ENCODE results near the gene CACNG6.
"Not testable (repeated sequence)": the region's sequence is repeated elsewhere in the genome, so short reads cannot be mapped to it uniquely, and the experiment has no call there.

The CACNG6 gene

DNA sequence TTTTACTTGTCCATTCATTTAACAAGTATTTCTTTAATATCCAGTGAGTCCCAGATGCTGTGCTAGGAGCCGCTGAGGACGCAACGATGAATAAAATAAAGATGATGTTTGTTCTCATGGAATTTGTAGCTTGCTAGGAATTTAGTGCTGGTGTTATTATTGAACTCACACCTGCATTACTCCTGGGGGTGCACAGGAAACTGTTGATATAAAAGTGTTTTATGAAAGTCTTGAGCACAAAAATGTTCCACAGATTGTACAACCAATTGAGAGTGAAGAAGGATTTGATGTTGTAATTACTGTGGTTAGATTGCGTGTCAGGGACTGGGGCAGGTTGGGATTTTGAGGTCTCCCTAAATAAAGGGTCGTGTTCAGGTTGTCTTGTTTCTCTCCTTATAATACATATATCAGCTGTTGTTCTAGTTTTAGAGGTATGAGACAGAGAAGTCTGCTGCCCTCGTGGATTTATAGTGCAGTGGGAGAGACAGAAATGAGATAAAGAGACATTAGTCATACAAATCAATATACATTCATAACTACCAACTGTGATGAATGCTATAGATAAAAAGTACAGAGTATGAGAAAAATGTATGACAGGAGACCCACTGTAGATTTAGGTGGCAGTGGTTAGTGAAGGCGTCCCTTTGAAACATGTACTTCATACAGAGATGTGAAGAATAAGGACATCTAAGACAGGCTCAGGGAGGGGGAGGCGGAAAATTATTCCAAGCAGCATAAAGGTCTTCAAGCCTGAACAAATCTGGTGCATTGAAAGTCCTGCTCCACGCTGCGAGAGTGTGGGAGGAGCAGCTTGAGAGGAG, 11.3 kb downstream of the CACNG6 start:
- DNase-seq (ENCODE audit: low read depth) = peak; percentile 82

DNA sequence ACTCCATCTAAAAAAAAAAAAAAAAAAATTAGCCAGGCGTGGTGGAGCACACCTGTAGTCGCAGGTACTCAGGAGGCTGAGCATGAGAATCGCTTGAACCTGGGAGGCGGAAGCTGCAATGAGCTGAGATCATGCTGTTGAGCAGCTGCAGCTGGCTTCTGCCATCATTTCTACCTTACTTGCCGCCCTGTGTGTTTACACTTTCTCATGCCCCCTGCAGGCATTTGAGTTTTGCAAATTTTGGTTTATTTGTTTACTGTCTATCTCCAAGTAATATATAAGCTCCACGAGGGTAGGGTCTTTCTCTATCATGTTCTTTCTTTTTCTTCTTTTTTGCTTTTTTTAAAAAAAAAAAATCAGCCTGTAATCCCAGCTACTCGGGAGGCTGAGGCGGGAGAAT, 18.0 kb downstream of the CACNG6 start:
- no peak for DNase-seq (ENCODE audit: low read depth)

DNA sequence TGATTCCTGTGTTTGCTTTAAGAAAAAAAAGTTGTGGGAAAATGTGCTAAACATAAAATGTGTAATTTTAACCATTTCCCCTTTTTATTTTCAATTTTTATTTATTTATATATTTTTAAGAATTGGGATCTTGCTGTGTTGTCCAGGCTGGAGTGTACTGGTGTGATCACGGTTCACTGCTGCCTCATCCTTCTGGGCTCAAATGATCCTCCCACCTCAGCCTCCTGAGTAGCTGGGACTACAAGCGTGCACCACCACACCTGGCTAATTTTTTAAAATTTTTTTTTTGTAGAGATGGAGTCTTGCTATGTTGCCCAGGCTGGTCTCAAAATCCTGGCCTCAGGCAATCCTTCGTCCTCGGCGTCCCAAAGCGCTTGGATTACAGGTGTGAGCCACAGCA, 19.0 kb downstream of the CACNG6 start:
- no peak for DNase-seq (ENCODE audit: low read depth)

DNA sequence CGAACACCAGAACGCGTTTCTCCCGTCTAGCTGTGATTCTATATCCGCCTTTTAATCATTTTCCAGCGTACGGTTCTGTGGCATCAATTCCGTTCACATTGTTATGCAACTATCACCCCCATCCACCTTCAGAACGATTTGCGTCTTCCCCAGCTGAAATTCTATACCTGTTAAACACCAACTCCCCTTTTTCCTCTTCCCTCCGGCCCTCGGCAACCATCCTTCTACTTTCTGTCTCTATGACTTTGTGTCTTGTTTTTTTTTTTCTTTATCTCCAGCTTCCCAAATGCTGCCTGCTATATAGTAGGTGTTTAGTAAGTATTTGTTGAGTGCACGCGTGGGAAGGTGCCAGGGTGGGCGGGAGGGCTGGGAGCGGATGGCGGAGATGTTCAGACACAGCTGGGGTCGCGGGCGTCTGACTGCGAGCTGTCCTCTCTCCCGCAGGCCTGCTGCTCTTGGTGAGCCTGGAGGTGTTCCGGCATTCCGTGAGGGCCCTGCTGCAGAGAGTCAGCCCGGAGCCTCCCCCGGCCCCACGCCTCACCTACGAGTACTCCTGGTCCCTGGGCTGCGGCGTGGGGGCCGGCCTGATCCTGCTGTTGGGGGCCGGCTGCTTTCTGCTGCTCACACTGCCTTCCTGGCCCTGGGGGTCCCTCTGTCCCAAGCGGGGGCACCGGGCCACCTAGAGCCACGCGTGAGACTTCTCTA, 20.2 kb downstream of the CACNG6 start:
- no peak for DNase-seq (ENCODE audit: low read depth)

DNA sequence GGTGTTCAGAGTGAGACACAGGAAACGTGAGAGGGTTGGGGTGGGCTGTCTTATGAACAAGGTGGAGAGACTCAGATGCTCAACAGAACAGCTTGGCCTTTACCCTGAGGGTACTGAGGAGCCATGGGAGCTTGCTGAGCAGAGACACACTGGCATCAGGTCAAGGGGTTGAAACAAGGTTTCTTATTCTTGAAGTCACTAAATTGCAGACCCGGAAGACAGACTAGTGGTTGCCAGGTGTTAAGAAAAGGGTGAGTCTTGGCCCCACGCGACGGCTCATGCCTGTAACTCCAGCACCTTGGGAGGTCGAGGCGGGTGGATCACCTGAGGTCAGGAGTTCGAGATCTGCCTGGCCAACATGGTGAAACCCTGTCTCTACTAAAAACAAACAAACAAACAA, 22.4 kb downstream of the CACNG6 start:
- no peak for DNase-seq (ENCODE audit: low read depth)

DNA sequence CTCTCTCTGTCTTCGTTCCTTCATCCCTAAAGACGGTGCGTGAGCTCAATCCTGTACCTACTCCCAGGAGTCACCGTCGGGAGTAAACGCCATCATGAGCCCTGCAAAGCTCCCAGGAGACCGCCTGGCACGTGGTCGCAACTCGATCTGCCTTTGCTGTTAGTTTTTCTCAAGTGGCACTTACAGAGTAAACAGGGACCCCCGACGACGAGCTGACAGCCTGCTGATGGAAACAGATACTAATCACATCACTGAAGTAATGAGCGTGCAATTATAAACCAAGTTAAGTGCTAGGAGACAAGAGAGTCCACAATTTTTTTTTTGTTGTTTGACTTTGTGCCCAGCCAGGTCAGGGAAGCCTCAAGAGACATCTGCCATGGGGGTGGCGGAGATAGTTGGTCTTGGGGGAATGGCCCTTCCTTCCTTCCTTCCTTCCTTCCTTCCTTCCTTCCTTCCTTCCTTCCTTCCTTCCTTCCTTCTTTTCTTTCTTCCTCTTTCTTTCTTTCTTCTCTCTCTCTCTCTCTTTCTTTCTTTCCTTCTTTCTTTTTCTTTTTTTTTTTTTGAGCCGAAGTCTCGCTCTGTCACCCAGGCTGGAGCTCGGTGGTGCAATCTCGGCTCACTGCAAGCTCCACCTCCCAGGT, 23.6 kb downstream of the CACNG6 start:
- DNase-seq (ENCODE audit: low read depth) = no peak

DNA sequence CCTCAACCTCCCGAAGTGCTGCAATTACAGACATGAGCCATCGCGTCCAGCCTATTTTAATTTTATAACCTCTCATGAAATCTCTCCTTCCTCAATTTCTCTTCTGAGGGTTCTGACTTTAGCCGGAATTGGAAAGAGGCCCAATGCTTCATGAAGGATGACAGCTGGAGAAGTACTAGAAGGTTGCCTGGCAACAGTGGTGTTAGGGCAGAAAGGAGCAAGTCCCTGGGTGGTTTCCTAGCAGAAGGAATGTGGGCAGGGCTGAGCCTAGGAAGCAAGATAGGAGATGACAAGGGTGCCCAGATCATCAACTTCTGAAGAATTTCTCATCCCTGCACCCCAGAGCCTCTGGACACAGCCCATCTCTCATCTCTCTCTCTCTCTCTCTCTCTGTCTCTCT, 25.8 kb downstream of the CACNG6 start:
- DNase-seq (ENCODE audit: low read depth) = no peak

DNA sequence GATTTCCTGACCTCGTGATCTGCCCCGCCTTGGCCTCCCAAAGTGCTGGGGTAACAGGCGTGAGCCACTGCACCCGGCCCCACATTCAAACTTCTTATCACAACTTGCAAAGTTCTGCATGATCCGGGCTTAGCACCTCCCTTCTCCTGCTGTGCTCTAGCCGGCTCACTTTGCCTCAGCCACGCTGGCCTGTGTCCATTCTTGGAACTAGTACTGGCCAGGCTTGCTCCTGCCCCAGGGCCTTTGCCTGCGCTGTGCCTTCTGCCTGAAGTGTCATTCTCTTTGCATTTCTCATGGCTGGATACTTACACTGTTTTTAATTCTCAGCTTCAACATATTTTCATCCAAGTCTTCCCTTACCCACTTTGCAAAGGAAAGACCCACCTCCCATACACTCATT, 29.9 kb downstream of the CACNG6 start:
- DNase-seq (ENCODE audit: low read depth) = no peak

DNA sequence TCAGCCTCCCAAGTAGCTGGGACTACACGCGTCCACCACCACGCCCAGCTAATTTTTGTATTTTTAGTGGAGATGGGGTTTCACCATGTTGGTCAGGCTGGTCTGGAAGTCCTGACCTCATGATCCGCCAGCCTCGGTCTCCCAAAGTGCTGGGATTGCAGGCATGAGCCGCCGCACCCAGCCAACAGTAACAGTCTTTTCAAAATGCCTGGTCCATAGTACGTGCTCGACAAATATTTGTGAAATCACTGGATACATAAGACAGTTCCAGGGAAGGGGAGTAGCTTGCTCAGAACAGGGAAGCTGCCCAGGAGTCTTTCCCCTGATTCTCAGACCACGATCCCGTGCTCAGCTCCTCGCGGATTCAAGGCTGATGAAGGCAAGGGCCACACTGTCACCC, 30.5 kb downstream of the CACNG6 start:
- no peak for DNase-seq (ENCODE audit: low read depth)

DNA sequence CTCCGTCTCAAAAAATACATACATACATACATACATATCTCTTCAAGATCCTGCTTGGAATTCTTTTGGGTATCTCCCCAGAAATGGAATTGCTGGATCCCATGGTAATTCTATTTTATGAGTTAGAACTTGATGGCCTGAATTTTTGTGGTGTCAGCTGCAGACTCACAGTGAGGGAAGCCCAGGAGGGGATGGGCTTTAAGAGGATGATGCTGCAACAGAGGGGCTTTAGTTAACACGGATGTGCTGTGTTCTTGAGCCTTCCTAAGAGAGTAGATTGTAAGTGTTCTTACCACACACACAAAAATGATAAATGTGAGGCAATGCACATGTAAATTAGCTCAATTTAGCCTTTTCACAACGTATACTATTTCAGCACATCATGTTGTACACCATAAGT, 31.8 kb downstream of the CACNG6 start:
- no peak for DNase-seq (ENCODE audit: low read depth)

DNA sequence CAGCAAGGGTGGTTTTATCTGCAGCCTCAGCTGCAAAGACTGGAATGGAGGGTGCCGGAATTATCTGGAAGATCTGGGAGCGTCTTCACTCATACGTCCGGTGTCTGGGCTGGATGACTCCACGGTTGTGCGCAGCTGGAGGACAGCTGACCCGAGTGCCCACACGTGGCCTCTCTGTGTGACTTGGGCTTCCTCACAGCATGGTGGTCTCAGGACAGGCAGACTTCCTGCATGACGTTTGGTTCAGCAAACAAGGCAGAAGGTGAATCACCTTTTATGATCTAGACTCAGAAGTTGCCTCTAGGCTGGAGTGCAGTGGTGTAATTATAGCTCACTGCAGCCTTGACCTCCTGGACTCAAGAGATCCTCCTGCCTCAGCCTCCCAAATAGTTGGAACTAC, 33.2 kb downstream of the CACNG6 start:
- no peak for DNase-seq (ENCODE audit: low read depth)

DNA sequence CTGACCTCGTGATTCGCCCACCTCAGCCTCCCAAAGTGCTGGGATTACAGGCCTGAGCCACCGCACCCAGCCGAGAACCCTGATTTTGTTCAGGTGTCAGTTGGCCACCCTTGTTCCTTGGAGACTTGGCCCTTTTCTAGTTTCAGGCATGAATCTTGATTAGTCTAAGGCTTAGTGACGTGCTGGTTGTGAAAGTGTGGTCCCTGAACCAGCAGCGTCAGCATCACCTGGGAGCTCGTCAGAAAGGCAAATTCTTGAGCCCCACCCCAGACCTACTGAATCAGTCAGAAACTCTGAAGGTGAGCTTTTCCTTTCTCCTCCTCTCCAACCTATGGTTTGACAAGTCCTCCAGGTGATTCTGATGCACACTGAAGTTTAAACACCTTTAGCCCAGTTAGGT, 35.2 kb downstream of the CACNG6 start:
- no peak for DNase-seq (ENCODE audit: low read depth)

DNA sequence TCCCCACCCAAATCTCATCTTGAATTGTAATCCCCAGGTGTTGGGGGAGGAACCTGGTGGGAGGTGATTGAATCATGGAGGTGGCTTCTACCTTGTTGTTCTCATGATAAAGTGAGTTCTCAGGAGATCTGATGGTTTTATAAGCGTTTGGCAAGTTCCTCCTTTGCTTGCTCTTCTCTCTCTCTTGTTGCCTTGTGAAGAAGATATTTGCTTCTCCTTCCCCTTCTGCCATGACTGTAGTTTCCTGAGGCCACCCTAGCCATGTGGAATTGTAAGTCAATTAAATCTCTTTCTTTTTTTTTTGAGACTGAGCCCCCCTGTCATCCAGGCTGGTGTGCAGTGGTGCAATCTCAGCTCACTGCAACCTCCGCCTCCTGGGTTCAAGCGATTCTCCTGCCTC, 37.9 kb downstream of the CACNG6 start:
- no peak for DNase-seq (ENCODE audit: low read depth)

DNA sequence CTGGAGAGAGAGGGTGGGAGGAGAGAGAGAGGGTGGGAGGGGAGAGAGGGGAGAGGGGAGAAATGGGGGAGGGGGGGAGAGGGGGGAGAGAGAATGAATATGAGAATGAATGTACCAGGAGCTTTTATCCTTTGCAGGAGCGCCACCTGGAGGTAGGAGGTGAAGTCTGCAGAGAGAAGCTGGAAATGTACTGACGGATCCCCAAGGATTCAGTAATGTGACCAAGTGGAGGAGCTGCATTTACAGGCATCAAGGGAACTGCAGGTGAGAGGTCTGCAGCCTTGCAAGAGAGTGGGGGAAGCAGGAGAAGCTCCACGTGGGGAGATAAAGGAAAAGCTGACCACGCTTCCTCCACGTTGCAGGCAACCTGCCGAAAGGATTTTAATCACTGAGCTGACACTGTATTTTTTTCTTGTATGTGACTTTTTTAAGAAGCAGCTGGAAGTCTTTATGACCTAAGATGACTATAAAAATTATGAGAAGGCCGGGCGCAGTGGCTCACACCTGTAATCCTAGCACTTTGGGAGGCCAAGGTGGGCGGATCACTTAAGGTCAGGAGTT, 38.6 kb downstream of the CACNG6 start:
- no peak for DNase-seq (ENCODE audit: low read depth)

DNA sequence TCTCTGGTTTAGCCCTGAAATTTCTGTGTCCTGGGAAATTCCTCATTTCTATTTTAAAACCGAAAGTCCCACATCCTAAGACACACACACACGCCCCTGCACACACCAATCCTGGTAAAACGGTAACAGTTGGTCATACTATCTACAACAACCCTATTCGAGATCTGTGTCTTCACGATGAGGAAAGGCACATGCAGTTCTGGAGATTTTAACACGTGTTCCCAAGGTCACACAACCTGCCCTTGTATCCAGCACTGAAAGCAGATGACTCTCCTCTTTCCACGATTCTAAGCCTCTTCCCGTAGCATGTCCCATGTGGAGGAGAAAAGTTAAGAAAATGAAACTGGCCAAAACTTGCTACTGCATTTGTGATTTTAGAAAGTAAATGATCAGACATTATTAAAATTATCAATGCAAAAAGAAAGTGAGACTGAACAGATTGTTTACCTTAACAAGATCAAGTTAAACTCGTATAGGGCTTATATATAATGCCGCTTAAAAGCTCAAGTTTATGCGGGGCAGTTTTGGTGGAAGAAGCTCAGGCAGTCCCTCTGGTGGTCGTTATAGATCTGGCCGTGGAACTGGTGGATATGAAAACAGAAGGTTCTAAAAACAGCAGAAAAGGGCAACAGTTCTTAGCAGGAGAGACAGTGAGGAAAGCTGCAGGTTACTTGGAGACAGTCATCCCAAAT, 39.6 kb downstream of the CACNG6 start:
- no peak for DNase-seq (ENCODE audit: low read depth)

DNA sequence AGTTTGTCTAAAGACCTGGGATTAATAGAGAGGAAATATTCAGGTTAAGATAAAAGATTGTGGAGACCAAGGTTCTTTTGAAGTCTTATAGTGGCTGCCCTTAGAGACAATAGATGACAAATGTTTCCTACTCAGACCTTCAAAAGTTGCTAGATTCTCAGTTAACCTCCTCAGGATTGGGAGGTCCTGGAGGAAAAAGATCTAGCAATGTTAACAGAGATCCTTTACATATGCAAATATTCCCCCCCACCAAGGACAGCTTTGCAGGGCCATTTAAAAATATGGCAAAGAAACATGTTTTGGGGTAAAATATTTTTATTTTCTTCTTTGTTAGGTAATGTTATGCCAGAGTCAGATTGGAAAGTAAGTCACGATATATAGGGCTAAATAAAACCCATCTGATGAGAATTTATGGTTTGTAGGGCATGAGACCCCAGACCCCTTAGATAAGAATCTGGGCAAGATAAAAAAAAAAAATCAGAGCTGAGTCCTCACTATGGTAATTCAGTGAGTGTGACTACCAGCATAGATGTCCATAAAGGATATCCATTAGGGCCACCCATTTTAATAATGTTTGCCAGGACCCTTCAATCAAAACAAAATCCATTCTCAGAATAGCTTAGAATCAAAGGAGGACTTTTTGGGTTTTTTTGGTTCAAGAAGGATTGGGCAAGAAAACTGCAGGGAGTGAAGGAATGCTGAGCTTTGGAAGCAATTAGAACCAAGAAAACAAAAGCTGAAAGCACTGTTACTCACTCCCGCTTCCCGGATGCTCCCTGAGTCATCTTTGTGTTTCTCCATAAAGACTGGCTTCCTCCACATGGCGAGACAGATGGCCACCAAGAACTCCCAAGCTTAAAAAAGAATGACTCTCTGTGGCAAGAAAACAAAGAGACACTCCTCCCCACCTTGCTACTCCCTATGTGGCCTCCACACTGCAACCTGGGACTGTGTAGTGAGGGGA, 44.1 kb downstream of the CACNG6 start:
- DNase-seq (ENCODE audit: low read depth) = peak; percentile 82

DNA sequence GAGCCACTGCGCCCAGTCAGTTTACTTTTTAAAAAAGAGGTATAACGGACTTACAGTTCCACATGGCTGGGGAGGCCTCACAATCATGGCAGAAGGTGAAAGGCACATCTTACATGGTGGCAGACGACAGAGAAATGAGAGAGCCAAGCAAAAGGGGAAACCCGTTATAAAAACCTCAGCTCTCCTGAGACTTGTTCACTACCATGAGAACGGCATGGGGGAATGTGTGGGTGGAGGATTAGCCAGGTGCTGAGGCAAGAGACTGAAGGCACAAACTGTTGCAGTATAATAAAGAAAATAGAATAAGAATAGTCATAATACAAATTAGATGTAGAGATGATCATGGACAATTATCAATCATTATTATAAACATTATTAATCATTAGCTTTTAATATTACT, 45.1 kb downstream of the CACNG6 start:
- DNase-seq (ENCODE audit: low read depth) = not testable (repeated sequence)

DNA sequence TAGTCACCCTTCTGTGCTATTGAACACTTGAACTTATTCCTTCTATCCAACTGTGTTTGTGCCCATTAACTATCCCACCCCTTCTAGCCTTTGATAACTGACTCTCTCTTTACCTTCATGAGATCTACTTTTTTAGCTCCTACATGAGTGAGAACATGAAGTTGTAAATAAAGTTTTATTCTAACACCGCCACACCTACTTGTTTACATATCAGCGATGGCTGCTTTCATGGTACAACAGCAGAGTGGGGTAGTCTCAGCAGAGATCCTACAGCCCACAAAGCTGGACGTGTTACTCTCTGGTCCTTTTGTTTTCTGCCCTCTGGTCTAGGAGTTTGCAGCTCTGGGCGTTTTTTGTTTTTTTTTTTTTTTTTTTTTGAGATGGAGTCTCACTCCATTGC, 48.6 kb downstream of the CACNG6 start:
- no peak for DNase-seq (ENCODE audit: low read depth)

DNA sequence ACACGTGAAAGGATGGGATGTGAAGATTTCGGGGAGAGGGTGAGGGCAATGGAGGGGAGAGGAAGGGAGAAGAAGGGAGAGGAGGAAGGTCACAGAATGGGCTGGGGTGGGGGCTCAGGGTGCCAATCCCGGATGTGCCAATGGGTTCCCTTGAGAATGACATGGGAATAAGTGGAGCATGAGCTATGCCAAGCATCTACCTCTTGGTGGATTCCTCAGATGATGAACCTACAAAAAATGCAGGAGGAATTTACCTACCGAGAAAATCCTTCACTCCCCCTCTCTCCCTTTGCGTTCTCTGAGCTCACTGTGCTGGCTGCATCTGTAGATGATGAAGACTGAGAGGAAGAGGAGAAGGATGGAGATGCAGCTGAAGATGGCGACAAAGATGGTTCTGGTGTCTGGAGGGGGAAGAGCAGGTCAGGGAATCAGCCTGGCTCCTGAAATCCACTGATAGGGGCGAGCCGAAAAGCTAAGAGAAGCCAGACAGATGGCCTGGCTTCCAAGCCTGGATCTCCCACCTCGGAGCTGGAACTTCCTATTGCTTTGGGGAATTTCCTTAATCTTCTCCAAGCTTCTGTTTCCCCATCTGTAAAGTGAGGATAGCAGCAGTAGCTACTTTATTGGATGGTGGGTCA, 50.7 kb downstream of the CACNG6 start:
- no peak for DNase-seq (ENCODE audit: low read depth)

DNA sequence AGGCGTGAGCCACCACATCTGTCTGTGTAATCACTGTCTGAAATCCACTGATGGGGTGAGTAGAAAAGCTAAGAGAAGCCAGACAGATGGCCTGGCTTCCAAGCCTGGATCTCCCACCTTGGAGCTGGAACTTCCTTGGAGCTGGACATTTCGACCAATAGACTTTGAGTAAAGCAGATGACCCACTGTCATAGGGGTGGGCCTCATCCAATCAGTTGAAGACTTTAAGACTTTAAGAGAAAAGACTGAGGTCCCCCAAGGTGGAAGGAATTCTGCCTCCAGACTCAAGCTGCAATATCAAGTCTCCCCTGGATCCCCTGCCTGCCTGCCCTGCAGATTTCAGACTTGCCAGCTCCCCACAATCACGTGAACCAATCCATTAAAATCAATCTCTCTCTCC, 51.6 kb downstream of the CACNG6 start:
- no peak for DNase-seq (ENCODE audit: low read depth)

DNA sequence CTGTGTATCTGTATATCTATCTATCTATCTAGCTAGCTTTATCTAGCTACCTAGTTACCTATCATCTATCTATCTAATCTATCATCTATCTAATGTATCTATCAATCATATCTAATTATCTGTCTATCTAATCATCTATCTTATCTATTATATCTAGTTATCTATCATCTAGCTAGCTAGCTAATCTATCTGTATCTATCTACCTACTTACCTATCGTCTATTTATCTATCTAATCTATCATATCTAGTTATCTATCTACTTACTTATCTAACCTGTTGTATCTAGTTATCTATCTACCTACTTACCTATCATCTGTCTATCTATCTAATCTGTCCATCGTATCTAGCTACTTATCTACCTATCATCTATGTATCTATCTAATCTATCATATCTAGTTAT, 54.3 kb downstream of the CACNG6 start:
- DNase-seq (ENCODE audit: low read depth) = no peak
